Measurements from ENCODE around the gene ACO2. TPM values are rescaled to one million over a fixed set of nuclear protein-coding genes. Genes with fewer than 3 reads are reported as not detected.
A peak's percentile ranks its signal among the peaks of the same experiment; 100 is the strongest.
"Not testable (repeated sequence)": the region's sequence is repeated elsewhere in the genome, so short reads cannot be mapped to it uniquely, and the experiment has no call there.

Gene ACO2
- total and polyA plus RNA-seq, 5 experiments from 2014 or later = 64.2 to 91.9 (median 72.3) TPM

- H3K27me3 Mint-ChIP-seq, POLR2A ChIA-PET, DNase-seq, H3K4me3 Mint-ChIP-seq, H3K36me3 Mint-ChIP-seq, H3K9me3 Mint-ChIP-seq, H3K27ac Mint-ChIP-seq, ATAC-seq, H3K4me1 Mint-ChIP-seq: not testable (repeated sequence)
These were observed 103.4 kb downstream of the ACO2 start for GRCh38 chr22:41572305-41572704.

DNA sequence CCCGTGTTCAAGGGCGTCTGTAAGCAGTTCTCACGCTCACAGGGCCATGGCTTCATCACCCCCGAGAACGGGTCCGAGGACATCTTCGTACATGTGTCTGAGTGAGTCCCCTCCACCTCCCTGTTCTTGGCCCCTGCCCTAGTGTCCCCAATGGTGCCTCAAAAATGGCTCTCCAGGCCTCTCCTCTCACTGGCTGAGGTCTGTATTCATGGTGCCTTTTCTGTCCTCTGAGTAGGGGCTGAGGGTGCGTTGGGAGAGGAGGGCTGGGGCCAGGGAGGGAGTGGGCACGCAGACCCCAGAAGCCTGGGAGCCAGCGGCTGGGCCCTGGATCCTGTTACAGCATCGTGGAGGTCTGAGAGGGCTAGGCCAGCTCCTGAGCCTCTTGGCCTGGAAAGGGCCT, 104.8 kb downstream of the ACO2 start:
- DNase-seq (no peak), ATAC-seq (no peak)
- POLR2A ChIA-PET = no interaction called here
- H3K36me3 Mint-ChIP-seq = peaks cover 0 to 16% (median 2%) of the 10 kb centered on the region in 3 donors
- no peak overlapping the region for H3K4me3 Mint-ChIP-seq
- H3K9me3 Mint-ChIP-seq = no peaks in the 10 kb centered on the region
- H3K27me3 Mint-ChIP-seq = no peaks in the 10 kb centered on the region
- peaks cover 0 to 2% (median under 1%) of the 10 kb centered on the region in 4 donors for H3K4me1 Mint-ChIP-seq
- no peak overlapping the region for H3K27ac Mint-ChIP-seq

GRCh38 chr22:41574847-41575381, 106.0 kb downstream of the ACO2 start:
- Mint-ChIP-seq H3K4me3 (no peak overlapping the region), H3K36me3 (peaks cover 0 to 16% (median 2%) of the 10 kb centered on the region in 3 donors), H3K4me1 (peaks cover 0 to 2% (median under 1%) of the 10 kb centered on the region in 4 donors), H3K9me3 (no peaks in the 10 kb centered on the region), H3K27ac (no peak overlapping the region), H3K27me3 (no peaks in the 10 kb centered on the region)
- no peak for ATAC-seq
- POLR2A ChIA-PET = interaction anchor here (0.6 kb wide), 1 partner anchor 8 kb away, joined by 4 read pairs; no protein-coding TSS in a partner anchor
- no peak for DNase-seq

- DNase-seq (no peak), ATAC-seq (no peak)
- Mint-ChIP-seq H3K36me3 (peaks cover 0 to 22% (median 2%) of the 10 kb centered on the region in 3 donors), H3K4me3 (no peak overlapping the region), H3K27me3 (no peaks in the 10 kb centered on the region), H3K27ac (no peak overlapping the region), H3K4me1 (peaks cover 0 to 4% (median 1%) of the 10 kb centered on the region in 4 donors), H3K9me3 (no peaks in the 10 kb centered on the region)
- POLR2A ChIA-PET = no interaction called here
These were observed 106.6 kb downstream of the ACO2 start for GRCh38 chr22:41575533-41575932.

GRCh38 chr22:41576877-41577276, 108.0 kb downstream of the ACO2 start:
- peaks cover 0 to 4% (median 1%) of the 10 kb centered on the region in 4 donors for H3K4me1 Mint-ChIP-seq
- no peak overlapping the region for H3K27ac Mint-ChIP-seq
- peak in 5 of 10 donors; percentile 9 to 28 (median 23) for DNase-seq
- ATAC-seq = peak; percentile 61 to 63
- H3K4me3 Mint-ChIP-seq = no peak overlapping the region
- no peaks in the 10 kb centered on the region for H3K27me3 Mint-ChIP-seq
- no peaks in the 10 kb centered on the region for H3K9me3 Mint-ChIP-seq
- POLR2A ChIA-PET = interaction anchor here (0.9 to 1.1 kb wide), 2 partner anchors 13 to 44 kb away, joined by 3 to 4 read pairs; partner anchors contain the start of genes DESI1, PMM1 and XRCC6
- peaks cover 0 to 26% (median 2%) of the 10 kb centered on the region in 3 donors for H3K36me3 Mint-ChIP-seq

- no peak overlapping the region for H3K4me3 Mint-ChIP-seq
- peak overlapping the region in 2 of 10 donors; percentile 21 to 53 for H3K27ac Mint-ChIP-seq
- POLR2A ChIA-PET = no interaction called here
- H3K4me1 Mint-ChIP-seq = peaks cover 0 to 4% (median 2%) of the 10 kb centered on the region in 4 donors
- ATAC-seq (no peak), DNase-seq (no peak)
- peaks cover 0 to 36% (median 2%) of the 10 kb centered on the region in 3 donors for H3K36me3 Mint-ChIP-seq
- H3K9me3 Mint-ChIP-seq = no peaks in the 10 kb centered on the region
- no peaks in the 10 kb centered on the region for H3K27me3 Mint-ChIP-seq
These were observed 109.2 kb downstream of the ACO2 start for GRCh38 chr22:41578114-41578513.

Other genes with a start within 250 kb of the ACO2 start
- under 1 TPM; 0.83 to 0.85 TPM for gene CHADL, start 228.2 kb upstream of the ACO2 start, total RNA-seq
- 1 to 10 TPM in 2 of 3 donors, under 1 TPM in 1; 0.49 to 1.7 (median 1.3) TPM for gene CHADL, start 228.2 kb upstream of the ACO2 start, polyA plus RNA-seq
- 10 to 100 TPM; 80.0 to 86.6 TPM for gene RANGAP1, start 182.9 kb upstream of the ACO2 start, total RNA-seq
- 10 to 100 TPM; 18.9 to 30.1 (median 23.8) TPM for gene RANGAP1, start 182.9 kb upstream of the ACO2 start, polyA plus RNA-seq
- gene ZC3H7B, start 167.6 kb upstream of the ACO2 start, total RNA-seq = 10 to 100 TPM; 48.0 to 48.1 TPM
- gene ZC3H7B, start 167.6 kb upstream of the ACO2 start, polyA plus RNA-seq = 1 to 10 TPM in 2 of 3 donors, under 1 TPM in 1; 0.65 to 1.5 (median 1.2) TPM
- 1 to 10 TPM; 5.2 to 5.9 TPM for gene TEF, start 87.2 kb upstream of the ACO2 start, total RNA-seq
- 1 to 10 TPM; 2.0 to 5.7 (median 4.4) TPM for gene TEF, start 87.2 kb upstream of the ACO2 start, polyA plus RNA-seq
- gene TOB2, start 22.3 kb upstream of the ACO2 start, total RNA-seq = 10 to 100 TPM; 26.2 to 26.4 TPM
- gene TOB2, start 22.3 kb upstream of the ACO2 start, polyA plus RNA-seq = 10 to 100 TPM in 1 of 3 donors, 1 to 10 TPM in 2; 8.7 to 12.1 (median 9.0) TPM
- gene PHF5A, start 425 bp upstream of the ACO2 start, total RNA-seq = 10 to 100 TPM; 34.0 to 35.8 TPM
- 10 to 100 TPM; 17.2 to 21.4 (median 17.9) TPM for gene PHF5A, start 425 bp upstream of the ACO2 start, polyA plus RNA-seq
- 10 to 100 TPM; 50.5 to 54.6 TPM for gene POLR3H, start 75.4 kb downstream of the ACO2 start, total RNA-seq
- gene POLR3H, start 75.4 kb downstream of the ACO2 start, polyA plus RNA-seq = 10 to 100 TPM; 24.7 to 30.9 (median 27.6) TPM
- gene CSDC2, start 91.9 kb downstream of the ACO2 start, total RNA-seq = not detected
- not detected for gene CSDC2, start 91.9 kb downstream of the ACO2 start, polyA plus RNA-seq
- 10 to 100 TPM; 30.9 to 32.3 TPM for gene PMM1, start 120.7 kb downstream of the ACO2 start, total RNA-seq
- gene PMM1, start 120.7 kb downstream of the ACO2 start, polyA plus RNA-seq = 10 to 100 TPM; 29.9 to 32.8 (median 32.4) TPM
- gene DESI1, start 151.9 kb downstream of the ACO2 start, total RNA-seq = 10 to 100 TPM; 25.8 to 29.3 TPM
- gene DESI1, start 151.9 kb downstream of the ACO2 start, polyA plus RNA-seq = 10 to 100 TPM in 2 of 3 donors, 1 to 10 TPM in 1; 7.5 to 13.9 (median 11.2) TPM
- 100 to 1,000 TPM; 171 to 182 TPM for gene XRCC6, start 152.2 kb downstream of the ACO2 start, total RNA-seq
- gene XRCC6, start 152.2 kb downstream of the ACO2 start, polyA plus RNA-seq = 100 to 1,000 TPM; 436 to 513 (median 454) TPM
- gene SNU13, start 219.8 kb downstream of the ACO2 start, total RNA-seq = 100 to 1,000 TPM; 117 to 127 TPM
- gene SNU13, start 219.8 kb downstream of the ACO2 start, polyA plus RNA-seq = 100 to 1,000 TPM; 226 to 309 (median 285) TPM
- gene MEI1, start 230.4 kb downstream of the ACO2 start, total RNA-seq = 10 to 100 TPM; 52.9 to 62.8 TPM
- 100 to 1,000 TPM in 1 of 3 donors, 10 to 100 TPM in 2; 89.5 to 153 (median 98.3) TPM for gene MEI1, start 230.4 kb downstream of the ACO2 start, polyA plus RNA-seq

All from naive thymus-derived CD8-positive, alpha-beta T cell (primary cell).